HUDEP-2 (cell line): ENCODE measurements around the gene DIP2C.
"Not testable (repeated sequence)": the region's sequence is repeated elsewhere in the genome, so short reads cannot be mapped to it uniquely, and the experiment has no call there.

Source experiments
- DNase-seq, 76 experiments: peaks; one replicate each; lab custom pipeline; 2025; ENCODE audit not compliant: unreplicated experiment in 76 of 76; lab: John Stamatoyannopoulos, UW

The DIP2C gene

GRCh38 chr10:372566-372965 lies 316.9 kb downstream of the DIP2C start:
- no peak for DNase-seq

- no peak for DNase-seq
These were observed 318.0 kb downstream of the DIP2C start for GRCh38 chr10:371515-371914.

- no peak for DNase-seq
These were observed 319.0 kb downstream of the DIP2C start for GRCh38 chr10:370449-370825.

GRCh38 chr10:369684-370448 lies 319.6 kb downstream of the DIP2C start:
- DNase-seq, result no peak

GRCh38 chr10:369221-369683 lies 320.2 kb downstream of the DIP2C start:
- no peak for DNase-seq

- DNase-seq, result no peak
These were observed 320.8 kb downstream of the DIP2C start for GRCh38 chr10:368579-369220.

GRCh38 chr10:368107-368506 lies 321.4 kb downstream of the DIP2C start:
- not testable (repeated sequence) for DNase-seq

- no peak for DNase-seq
These were observed 321.8 kb downstream of the DIP2C start for GRCh38 chr10:367636-368035.

- no peak for DNase-seq
These were observed 323.3 kb downstream of the DIP2C start for GRCh38 chr10:366186-366585.

GRCh38 chr10:364267-364775 lies 325.1 kb downstream of the DIP2C start:
- no peak for DNase-seq

GRCh38 chr10:363152-363551 lies 326.3 kb downstream of the DIP2C start:
- DNase-seq, result no peak

- no peak for DNase-seq
These were observed 328.0 kb downstream of the DIP2C start for GRCh38 chr10:361203-362081.

- DNase-seq, result no peak
These were observed 328.8 kb downstream of the DIP2C start for GRCh38 chr10:360653-361052.

GRCh38 chr10:359762-360161 lies 329.7 kb downstream of the DIP2C start:
- DNase-seq, result no peak

GRCh38 chr10:359093-359492 lies 330.4 kb downstream of the DIP2C start:
- no peak for DNase-seq

GRCh38 chr10:357201-357950 lies 332.1 kb downstream of the DIP2C start:
- no peak for DNase-seq

- no peak for DNase-seq
These were observed 333.0 kb downstream of the DIP2C start for GRCh38 chr10:356452-356851.

- DNase-seq, result no peak
These were observed 334.4 kb downstream of the DIP2C start for GRCh38 chr10:354901-355617.

- DNase-seq, result no peak
These were observed 336.8 kb downstream of the DIP2C start for GRCh38 chr10:352476-353235.
